ENCODE data around the gene TMEM86A.

The TMEM86A gene

GRCh38 chr11:18727479-18728236, 29.1 kb downstream of the TMEM86A start:
- peak in 1 of 2 experiments; percentile 45 for DNase-seq

DNA sequence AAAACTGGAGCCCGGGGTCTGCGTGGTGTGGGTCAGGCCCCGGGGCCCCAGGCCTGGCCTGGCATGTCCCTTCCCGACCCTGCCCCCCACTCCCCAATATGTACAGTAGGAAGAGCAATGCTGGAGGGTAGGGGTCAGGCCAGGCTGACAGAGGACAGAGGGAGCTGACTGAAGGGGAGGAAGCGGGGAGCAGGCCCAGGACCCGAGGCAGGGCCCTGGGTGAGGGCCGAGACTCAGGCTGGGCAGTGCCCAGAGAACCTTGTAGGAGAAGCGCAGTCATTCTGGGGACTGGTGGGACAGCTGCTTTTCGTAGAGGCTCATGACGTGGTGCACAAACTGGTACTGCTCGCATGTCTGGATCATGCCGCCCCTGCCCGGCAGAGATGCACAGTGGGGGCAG, 30.1 kb downstream of the TMEM86A start:
- DNase-seq, result no peak

GRCh38 chr11:18729426-18729825, 30.8 kb downstream of the TMEM86A start:
- DNase-seq, result no peak

GRCh38 chr11:18730020-18730419, 31.4 kb downstream of the TMEM86A start:
- no peak for DNase-seq

- DNase-seq, result no peak
These were observed 32.9 kb downstream of the TMEM86A start for GRCh38 chr11:18731441-18731840.

GRCh38 chr11:18731949-18732821, 33.6 kb downstream of the TMEM86A start:
- peak in 1 of 2 experiments; percentile 36 for DNase-seq

GRCh38 chr11:18733202-18733601, 34.6 kb downstream of the TMEM86A start:
- DNase-seq, result no peak

GRCh38 chr11:18736590-18737148, 38.1 kb downstream of the TMEM86A start:
- no peak for DNase-seq

- no peak for DNase-seq
These were observed 39.1 kb downstream of the TMEM86A start for GRCh38 chr11:18737642-18738041.

DNA sequence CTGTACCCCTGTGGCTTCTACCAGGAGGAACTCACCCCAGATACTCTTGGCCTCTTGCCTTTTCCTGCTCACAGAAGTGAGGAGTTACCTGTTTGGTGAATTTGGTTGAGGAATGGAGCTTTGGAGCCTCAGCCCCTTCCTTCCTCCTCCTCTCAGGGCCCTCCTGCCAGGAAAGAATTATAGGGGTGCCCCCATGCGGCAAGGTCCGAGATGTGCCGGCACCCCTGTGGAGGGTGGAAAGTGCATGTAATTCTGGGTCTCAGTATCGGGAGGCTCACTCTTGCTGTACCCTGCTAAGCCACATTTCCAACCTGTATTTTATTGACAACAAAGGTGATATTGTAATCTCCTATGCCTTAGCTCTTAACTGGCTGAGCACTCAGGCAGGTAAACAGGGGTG, 41.1 kb downstream of the TMEM86A start:
- no peak for DNase-seq

GRCh38 chr11:18741783-18742182, 43.2 kb downstream of the TMEM86A start:
- DNase-seq, result no peak

DNA sequence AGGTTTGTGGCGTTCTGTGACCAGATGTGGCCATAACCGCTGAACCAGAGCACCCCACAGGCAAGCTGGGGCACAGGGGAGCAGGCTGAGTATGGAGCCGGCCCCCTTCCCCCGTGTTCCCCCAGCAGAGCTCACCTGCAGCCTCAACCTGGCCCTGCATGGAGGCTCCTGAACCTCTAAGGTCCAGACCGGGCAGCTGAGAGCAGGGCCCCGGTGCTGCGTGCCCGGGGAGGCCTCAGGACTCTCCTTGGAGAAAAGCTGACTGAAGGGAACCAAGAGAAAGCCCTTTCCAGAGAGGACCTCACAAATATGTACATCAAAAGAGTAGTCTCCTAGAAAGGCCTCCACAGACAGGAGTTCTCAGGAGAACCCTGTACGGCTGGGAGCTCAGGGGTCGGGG, 44.8 kb downstream of the TMEM86A start:
- no peak for DNase-seq

DNA sequence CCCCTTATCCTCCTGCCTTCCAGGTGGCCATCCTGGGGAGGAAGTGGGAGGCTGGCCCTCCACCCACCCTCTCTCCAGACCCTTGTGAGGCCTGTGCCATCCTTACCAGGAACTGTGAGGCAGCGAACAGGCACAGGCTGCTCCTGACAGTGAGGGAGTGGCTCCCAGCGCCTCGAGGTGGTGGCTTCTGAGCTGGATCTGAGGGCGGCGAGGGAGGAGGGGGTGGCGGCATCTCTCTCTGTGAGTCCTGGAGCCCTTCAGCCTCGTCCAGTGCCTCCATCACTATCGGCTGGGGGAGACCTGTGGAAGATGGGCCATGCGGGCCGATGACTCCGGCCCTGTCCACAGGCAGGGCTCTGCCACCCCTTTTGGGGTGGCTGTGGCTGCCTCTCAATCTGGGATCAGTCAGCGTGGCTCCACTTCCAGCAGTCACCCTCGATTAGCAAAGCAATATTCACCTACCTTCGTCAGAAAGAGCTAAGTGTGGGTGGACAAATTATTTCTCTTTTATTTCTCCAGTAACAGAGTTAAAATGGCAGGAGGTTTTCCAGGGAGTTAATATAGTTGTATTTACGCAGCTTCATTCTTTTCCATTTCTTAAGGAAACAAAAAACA, 45.4 kb downstream of the TMEM86A start:
- DNase-seq, result no peak

DNA sequence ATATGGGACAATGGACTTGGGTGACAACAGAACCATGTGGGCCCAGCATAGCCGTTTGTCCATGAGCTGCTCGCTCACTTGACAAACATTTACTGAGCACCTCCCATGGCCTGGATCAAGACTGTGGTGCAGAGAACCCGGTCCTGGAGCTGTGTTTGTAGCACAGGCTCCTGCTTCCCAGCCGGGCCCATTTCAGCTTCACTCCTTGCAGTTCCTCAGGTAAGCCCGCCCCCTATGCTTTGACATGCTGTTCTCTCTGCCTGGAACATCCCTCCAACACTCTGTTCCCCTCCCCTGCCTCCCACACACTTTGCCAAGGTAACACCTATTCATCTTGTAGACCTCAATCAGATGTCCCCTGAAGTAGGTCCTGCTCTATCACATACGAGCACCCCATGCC, 46.7 kb downstream of the TMEM86A start:
- DNase-seq, result no peak

- DNase-seq, result no peak
These were observed 50.3 kb downstream of the TMEM86A start for GRCh38 chr11:18748766-18749365.

DNA sequence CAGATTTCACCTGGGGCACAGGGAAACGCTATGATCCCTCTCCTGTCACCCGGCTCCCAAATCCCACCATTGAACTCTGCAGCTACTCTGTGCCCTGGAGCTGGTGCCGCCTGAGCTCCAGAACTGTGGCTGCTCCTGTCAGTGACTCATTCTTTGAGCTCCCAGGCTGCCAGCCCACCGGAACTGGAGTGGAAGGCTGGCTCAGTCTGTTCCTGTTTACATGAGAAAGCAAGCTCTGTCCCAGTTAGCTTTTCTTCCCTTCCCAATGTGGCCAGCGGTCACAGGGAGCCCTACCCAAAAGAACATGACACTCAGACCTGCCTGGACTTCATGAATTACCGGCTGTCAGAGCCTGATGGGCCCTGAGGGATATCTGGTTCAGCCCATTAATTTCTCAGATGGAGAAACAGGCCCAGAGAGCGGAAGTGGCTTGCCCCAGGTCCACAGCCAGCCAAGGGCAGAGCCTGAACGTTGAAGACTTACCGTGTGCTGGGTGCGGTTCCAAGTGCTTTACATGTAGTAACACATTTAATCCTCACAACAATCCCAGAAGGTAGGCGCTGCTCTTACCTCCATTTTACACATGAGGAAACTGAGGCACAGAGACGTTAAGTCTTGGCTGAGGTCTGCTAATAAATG, 51.2 kb downstream of the TMEM86A start:
- peak in 1 of 2 experiments; percentile 66 for DNase-seq

GRCh38 chr11:18750944-18751343, 52.4 kb downstream of the TMEM86A start:
- DNase-seq, result no peak

GRCh38 chr11:18752502-18752901, 53.9 kb downstream of the TMEM86A start:
- DNase-seq, result no peak

GRCh38 chr11:18754308-18754707, 55.7 kb downstream of the TMEM86A start:
- DNase-seq, result no peak
